Lower leg skin (tissue), 3 donors: ENCODE results near the gene GLB1L2.

Experiments
- CTCF ChIP-seq, 3 donors: fragments of 450-650 bp; IDR thresholded peaks; one replicate each; pipeline ENCODE4 v1.5.1; 2016; ENCODE audit warnings: antibody characterized with exemption in 3 of 3, mild to moderate bottlenecking in 3 of 3, moderate library complexity in 2 of 3
- POLR2A ChIP-seq, 2 donors: fragments of 450-650 bp; IDR thresholded peaks; one replicate each; pipeline ENCODE4 v1.6.1; 2016 to 2017; ENCODE audit warnings: antibody characterized with exemption in 2 of 2, mild to moderate bottlenecking in 1 of 2, moderate library complexity in 1 of 2

GRCh38 chr11:134338068-134338467 is 6.3 kb downstream of the GLB1L2 start:
- TF ChIP-seq CTCF (IDR thresholded peaks at IDR 0.05) (no peak), POLR2A (IDR thresholded peaks at IDR 0.05) (no peak)
